Pancreas (tissue), 10 donors: Measurements from ENCODE around the gene ZNF544. TPM values are rescaled to one million over a fixed set of nuclear protein-coding genes. Genes with fewer than 3 reads are reported as not detected.

Experiments
- ATAC-seq, 4 donors: fragments of 200-7000 bp; cut with Tn5 transposase; one replicate each; pipeline versions ENCODE4 v1.8.0 to v1.9.1; 2020; ENCODE audit warnings: mild to moderate bottlenecking in 4 of 4, moderate library complexity in 4 of 4
- DNase-seq, 6 donors: peaks; one replicate each; pipeline ENCODE4 v3.0.0-alpha.2; 2020
- FAIRE-seq: peaks from 2 replicates; lab custom pipeline; 2012; peaks lifted over from hg19 to GRCh38; lab: Jason Lieb, UNC
- H3K27ac ChIP-seq, 4 donors: fragments of 200-600 bp; sonication (generic); 1 replicate in 3 of 4; 2 replicates in 1 of 4; pipeline versions ENCODE4 v1.5.0 to v1.8.0; 2020
- H3K27me3 ChIP-seq, 4 donors: fragments of 200-600 bp; one replicate each; pipeline ENCODE4 v1.8.0; 2021
- H3K36me3 ChIP-seq, 3 donors: fragments of 200-600 bp; sonication (generic) in 1 of 3; one replicate each; pipeline versions ENCODE4 v1.5.0 to v1.8.0; 2020 to 2021
- H3K4me1 ChIP-seq, 3 donors: fragments of 200-600 bp; one replicate each; pipeline ENCODE4 v1.8.0; 2021
- H3K4me3 ChIP-seq, 4 donors: fragments of 200-600 bp; sonication (generic) in 2 of 4; one replicate each; pipeline versions ENCODE4 v1.5.0 to v1.8.0; 2020 to 2021
- H3K9me3 ChIP-seq, 4 donors: fragments of 200-600 bp; one replicate each; pipeline ENCODE4 v1.8.0; 2021
- CTCF ChIP-seq, 4 donors: fragments of 200-600 bp; sonication (generic) in 3 of 4; IDR thresholded peaks; one replicate each; pipeline versions ENCODE4 v1.5.0 to v1.8.0; 2021; ENCODE audit warnings: antibody characterized with exemption in 4 of 4
- WGBS, 2 donors: extraction: QIAGEN DNeasy Blood & Tissue Kit; methylation state at CpG; one replicate each; pipeline ENCODE4 v1.1.7; 2013; 5-methylcytosine and 5-hydroxymethylcytosine counted together
- intact Hi-C, 3 donors: fragments of 100-400 bp; cut with DNase I; formaldehyde crosslinking; loops; one replicate each; pipeline versions ENCODE4 v1.11.1 to v1.14.2; 2022
- polyA plus RNA-seq, 2 donors: library from polyadenylated mRNA; stranded (reverse); fragments of 200-250 nt; gene quantifications; one replicate each; pipeline ENCODE4 v1.2.3, GENCODE V29; 2013
- total RNA-seq, 6 donors: library from RNA; stranded (reverse); fragmentation: NEBNext Ultra II Directional in 4 of 6; extraction: Animal tissue kit (Norgen Biotek cat#: 25700) in 4 of 6; gene quantifications; one replicate each; pipeline versions ENCODE4 v1.2.1 to v1.2.4, GENCODE V29; 2021 to 2023
- donor health status: healthy with polysubstance abuse.
- donor health status: DM: no; HTN: no; CAD: no; lungs with moderate emphysema.
- donor health status: DM: no; HTN: no; CAD: no.
- donor health status: control.
- donor health status: control.
- donor health status: Bipolar disorder and iron deficiency.
- donor health status: DM: yes; HTN: yes; CAD: no.
- donor health status: DM: no; HTN: no; CAD: no.
- donor health status: DM: no; HTN: no; CAD: no.
- donor health status: DM: yes; HTN: yes; CAD: no.

Gene ZNF544
- total and polyA plus RNA-seq, 8 donors: 6.5 to 15.8 (median 9.7) TPM

GRCh38 chr19:58311345-58311865, 82.7 kb downstream of the ZNF544 start:
- no peak for DNase-seq

More at GRCh38 chr19:58311345-58311865, 82.7 kb downstream of the ZNF544 start:
- no peak for TF ChIP-seq CTCF (IDR thresholded peaks at IDR 0.05)
- Histone ChIP-seq H3K27me3 (no peaks in the 10 kb centered on the region), H3K9me3 (no peaks in the 10 kb centered on the region), H3K4me1 (peaks cover 0 to 7% (median 0%) of the 10 kb centered on the region in 3 donors), H3K27ac (no peak overlapping the region), H3K36me3 (peaks cover 4 to 18% (median 6%) of the 10 kb centered on the region in 3 donors), H3K4me3 (no peak overlapping the region)
- FAIRE-seq (no peak), ATAC-seq (no peak)
- intact Hi-C loops: no loop called here
- 94 to 96% methylated on average over 7 of the region's 7 CpGs for WGBS, 2 donors

Other genes starting within 250 kb of the ZNF544 start
- gene ZNF606, start 226.1 kb upstream of the ZNF544 start, total RNA-seq: 1 to 10 TPM; 4.8 to 9.7 (median 6.3) TPM
- 10 to 100 TPM; 10.9 to 12.2 TPM for gene ZNF606, start 226.1 kb upstream of the ZNF544 start, polyA plus RNA-seq
- gene ZSCAN1, start 194.9 kb upstream of the ZNF544 start, total RNA-seq: under 1 TPM in 5 of 6 donors, not detected in 1; 0.25 to 0.49 (median 0.32) TPM
- gene ZSCAN1, start 194.9 kb upstream of the ZNF544 start, polyA plus RNA-seq: 1 to 10 TPM; 2.5 to 7.1 TPM
- gene ZNF135, start 169.6 kb upstream of the ZNF544 start, total RNA-seq: 1 to 10 TPM; 1.1 to 5.0 (median 2.0) TPM
- 10 to 100 TPM in 1 of 2 donors, 1 to 10 TPM in 1; 8.5 to 11.6 TPM for gene ZNF135, start 169.6 kb upstream of the ZNF544 start, polyA plus RNA-seq
- gene ZSCAN18, start 130.7 kb upstream of the ZNF544 start, total RNA-seq: 10 to 100 TPM; 17.3 to 37.4 (median 21.1) TPM
- gene ZSCAN18, start 130.7 kb upstream of the ZNF544 start, polyA plus RNA-seq: 10 to 100 TPM; 39.1 to 93.0 TPM
- 1 to 10 TPM; 2.3 to 6.2 (median 3.4) TPM for gene ZNF329, start 78.1 kb upstream of the ZNF544 start, total RNA-seq
- 1 to 10 TPM; 2.2 to 4.1 TPM for gene ZNF329, start 78.1 kb upstream of the ZNF544 start, polyA plus RNA-seq
- gene ZNF274, start 45.9 kb upstream of the ZNF544 start, total RNA-seq: 10 to 100 TPM in 2 of 6 donors, 1 to 10 TPM in 4; 6.4 to 13.0 (median 7.3) TPM
- 10 to 100 TPM in 1 of 2 donors, 1 to 10 TPM in 1; 8.3 to 15.1 TPM for gene ZNF274, start 45.9 kb upstream of the ZNF544 start, polyA plus RNA-seq
- 1 to 10 TPM; 1.6 to 3.6 (median 2.0) TPM for gene ZNF8, start 50.0 kb downstream of the ZNF544 start, total RNA-seq
- gene ZNF8, start 50.0 kb downstream of the ZNF544 start, polyA plus RNA-seq: 1 to 10 TPM; 1.4 to 1.5 TPM
- 10 to 100 TPM in 5 of 6 donors, 1 to 10 TPM in 1; 8.6 to 17.6 (median 14.0) TPM for gene ERVK3-1, start 76.5 kb downstream of the ZNF544 start, total RNA-seq
- 10 to 100 TPM; 21.0 to 41.6 TPM for gene ERVK3-1, start 76.5 kb downstream of the ZNF544 start, polyA plus RNA-seq
- 1 to 10 TPM in 4 of 6 donors, under 1 TPM in 2; 0.97 to 2.5 (median 1.6) TPM for gene ZSCAN22, start 98.1 kb downstream of the ZNF544 start, total RNA-seq
- gene ZSCAN22, start 98.1 kb downstream of the ZNF544 start, polyA plus RNA-seq: under 1 TPM; 0.65 to 0.87 TPM
- gene A1BG, start 124.6 kb downstream of the ZNF544 start, total RNA-seq: 10 to 100 TPM in 1 of 6 donors, 1 to 10 TPM in 5; 3.3 to 10.6 (median 5.9) TPM
- 10 to 100 TPM; 22.3 to 49.0 TPM for gene A1BG, start 124.6 kb downstream of the ZNF544 start, polyA plus RNA-seq
- gene ZNF497, start 133.8 kb downstream of the ZNF544 start, total RNA-seq: 1 to 10 TPM in 5 of 6 donors, under 1 TPM in 1; 0.95 to 2.0 (median 1.4) TPM
- gene ZNF497, start 133.8 kb downstream of the ZNF544 start, polyA plus RNA-seq: 1 to 10 TPM; 4.7 to 5.3 TPM
- gene ZNF837, start 152.1 kb downstream of the ZNF544 start, total RNA-seq: 1 to 10 TPM; 1.1 to 1.9 (median 1.7) TPM
- 1 to 10 TPM; 3.1 to 3.8 TPM for gene ZNF837, start 152.1 kb downstream of the ZNF544 start, polyA plus RNA-seq
- gene RPS5, start 158.4 kb downstream of the ZNF544 start, total RNA-seq: 1,000 to 10,000 TPM in 2 of 6 donors, 100 to 1,000 TPM in 4; 637 to 1,373 (median 887) TPM
- gene RPS5, start 158.4 kb downstream of the ZNF544 start, polyA plus RNA-seq: 100 to 1,000 TPM; 699 to 891 TPM
- not detected for gene RNF225, start 166.7 kb downstream of the ZNF544 start, total RNA-seq
- gene RNF225, start 166.7 kb downstream of the ZNF544 start, polyA plus RNA-seq: not detected
- 1 to 10 TPM; 4.3 to 8.5 (median 5.1) TPM for gene ZNF584, start 179.7 kb downstream of the ZNF544 start, total RNA-seq
- gene ZNF584, start 179.7 kb downstream of the ZNF544 start, polyA plus RNA-seq: 1 to 10 TPM; 4.1 to 6.5 TPM
- gene ZNF132, start 211.2 kb downstream of the ZNF544 start, total RNA-seq: 1 to 10 TPM; 1.4 to 6.1 (median 2.1) TPM
- gene ZNF132, start 211.2 kb downstream of the ZNF544 start, polyA plus RNA-seq: 1 to 10 TPM; 1.1 to 2.0 TPM
- gene ZNF324B, start 222.7 kb downstream of the ZNF544 start, total RNA-seq: 1 to 10 TPM; 3.5 to 5.6 (median 4.2) TPM
- 1 to 10 TPM; 3.0 to 4.5 TPM for gene ZNF324B, start 222.7 kb downstream of the ZNF544 start, polyA plus RNA-seq
- 1 to 10 TPM; 4.2 to 7.3 (median 6.3) TPM for gene ZNF324, start 238.2 kb downstream of the ZNF544 start, total RNA-seq
- gene ZNF324, start 238.2 kb downstream of the ZNF544 start, polyA plus RNA-seq: 1 to 10 TPM; 3.5 to 5.5 TPM
- gene ZNF446, start 247.4 kb downstream of the ZNF544 start, total RNA-seq: 1 to 10 TPM; 4.4 to 6.6 (median 5.1) TPM
- gene ZNF446, start 247.4 kb downstream of the ZNF544 start, polyA plus RNA-seq: 10 to 100 TPM; 19.9 to 23.6 TPM